IMR-90 (cell line): ENCODE results near the gene CALN1. TPM values are rescaled to one million over a fixed set of nuclear protein-coding genes. Genes with fewer than 3 reads are reported as not detected.

Experiments
- ATAC-seq: fragments of 200-7000 bp; cut with Tn5 transposase; 2 replicates; pipeline ENCODE4 v1.9.1; 2020; ENCODE audit warnings: low read depth, mild to moderate bottlenecking, moderate library complexity
- BruUV-seq: library from RNA; stranded (reverse); fragments of 400-500 nt; replicated peaks from 2 replicates; lab custom pipeline; 2021; lab: Mats Ljungman, UMichigan
- CTCF ChIA-PET: fragments of 300-600 bp; formaldehyde crosslinking; extraction: SDS; loops from one replicate; lab custom pipeline; 2021; ENCODE audit warnings: antibody characterized with exemption; lab: Yijun Ruan, JAX
- POLR2A ChIA-PET: fragments of 300-600 bp; sonication (Branson Sonifier 250); formaldehyde crosslinking; loops from one replicate; lab custom pipeline; 2022; ENCODE audit warnings: antibody characterized with exemption; ENCODE audit not compliant: unreplicated experiment; lab: Charles Lee
- DNase-seq: peaks from one replicate; pipeline ENCODE4 v3.0.0; 2013
- H2AFZ ChIP-seq: replicated peaks from 2 replicates; pipeline ENCODE3; 2013; ENCODE audit warnings: low read length, mild to moderate bottlenecking; ENCODE audit not compliant: poor library complexity
- H2AK5ac ChIP-seq: 2 replicates; pipeline ENCODE4 v1.6.1; 2013; ENCODE audit warnings: low read depth, low read length, inconsistent platforms
- H2AK9ac ChIP-seq: replicated peaks from 2 replicates; pipeline ENCODE3; 2013; ENCODE audit warnings: mild to moderate bottlenecking, low read depth, low read length, moderate library complexity; ENCODE audit not compliant: poor library complexity
- H2BK120ac ChIP-seq: 2 replicates; pipeline ENCODE4 v1.6.1; 2013; ENCODE audit warnings: low read depth, low read length, inconsistent platforms
- H2BK15ac ChIP-seq: 3 replicates; pipeline ENCODE4 v1.6.1; 2013; ENCODE audit warnings: low read depth, low read length, inconsistent platforms
- H2BK20ac ChIP-seq: 2 replicates; pipeline ENCODE4 v1.6.1; 2013; ENCODE audit warnings: low read depth, mild to moderate bottlenecking, inconsistent platforms, low read length, moderate library complexity
- H2BK5ac ChIP-seq: 2 replicates; pipeline ENCODE4 v1.6.1; 2013; ENCODE audit warnings: mild to moderate bottlenecking, low read depth, low read length, inconsistent platforms; ENCODE audit not compliant: poor library complexity, severe bottlenecking
- H3K14ac ChIP-seq: replicated peaks from 2 replicates; pipeline ENCODE4 v1.6.1; 2013; ENCODE audit warnings: low read depth, low read length, inconsistent platforms
- H3K18ac ChIP-seq: 2 replicates; pipeline ENCODE4 v1.6.1; 2013; ENCODE audit warnings: low read depth, low read length, control low read depth
- H3K23ac ChIP-seq: 2 replicates; pipeline ENCODE4 v1.6.1; 2013; ENCODE audit warnings: low read depth, low read length, inconsistent platforms
- H3K27ac ChIP-seq: 2 replicates; pipeline ENCODE4 v1.5.1; 2013; ENCODE audit warnings: mild to moderate bottlenecking, control low read depth, low read length; ENCODE audit not compliant: insufficient read depth
- H3K27me3 ChIP-seq: 2 replicates; pipeline ENCODE4 v1.6.1; 2013; ENCODE audit warnings: low read length; ENCODE audit not compliant: control insufficient read depth, insufficient read depth
- H3K36me3 ChIP-seq: 2 replicates; pipeline ENCODE4 v1.6.1; 2013; ENCODE audit warnings: low read length, mixed read lengths; ENCODE audit not compliant: control insufficient read depth, insufficient read depth
- H3K4ac ChIP-seq: 2 replicates; pipeline ENCODE4 v1.6.1; 2013; ENCODE audit warnings: low read depth, low read length, inconsistent platforms
- H3K4me1 ChIP-seq: 2 replicates; pipeline ENCODE4 v1.6.1; 2013; ENCODE audit warnings: low read length, mixed read lengths; ENCODE audit not compliant: control insufficient read depth, insufficient read depth
- H3K4me2 ChIP-seq: 2 replicates; pipeline ENCODE4 v1.6.1; 2013; ENCODE audit warnings: low read depth, mild to moderate bottlenecking, control low read depth, low read length, moderate library complexity
- H3K4me3 ChIP-seq: 2 replicates; pipeline ENCODE4 v1.5.1; 2013; ENCODE audit warnings: low read depth, mild to moderate bottlenecking, control low read depth, low read length, moderate library complexity; ENCODE audit not compliant: insufficient read depth
- H3K56ac ChIP-seq: 2 replicates; pipeline ENCODE4 v1.6.1; 2013; ENCODE audit warnings: low read length, inconsistent platforms; ENCODE audit not compliant: insufficient read depth; ENCODE audit errors: extremely low read depth
- H3K79me1 ChIP-seq, 2 experiments: 2 replicates each; pipeline ENCODE4 v1.6.1; 2013; ENCODE audit warnings: low read length in 2 of 2, inconsistent platforms in 1 of 2, low read depth in 1 of 2
- H3K9ac ChIP-seq: 2 replicates; pipeline ENCODE4 v1.6.1; 2013; ENCODE audit warnings: low read depth, low read length, control low read depth
- H3K9me1 ChIP-seq: 2 replicates; pipeline ENCODE4 v1.6.1; 2013; ENCODE audit warnings: low read length, inconsistent platforms; ENCODE audit not compliant: insufficient read depth
- H3K9me3 ChIP-seq: 2 replicates; pipeline ENCODE4 v1.6.1; 2013; ENCODE audit warnings: low read length; ENCODE audit not compliant: control insufficient read depth, insufficient read depth
- H4K20me1 ChIP-seq: 2 replicates; pipeline ENCODE4 v1.6.1; 2013; ENCODE audit warnings: low read length, inconsistent platforms; ENCODE audit not compliant: insufficient read depth
- H4K5ac ChIP-seq: 2 replicates; pipeline ENCODE4 v1.6.1; 2013; ENCODE audit warnings: mild to moderate bottlenecking, low read depth, low read length, control low read depth
- H4K8ac ChIP-seq, 2 experiments: 2 replicates each; pipeline ENCODE4 v1.6.1; 2013; ENCODE audit warnings: low read depth in 2 of 2, low read length in 2 of 2, control low read depth in 1 of 2, inconsistent platforms in 1 of 2
- H4K91ac ChIP-seq: 2 replicates; pipeline ENCODE4 v1.6.1; 2013; ENCODE audit warnings: low read depth, low read length, inconsistent platforms; ENCODE audit not compliant: insufficient read depth
- CEBPB ChIP-seq: IDR thresholded peaks from 2 replicates; pipeline ENCODE4 v1.6.1; 2012; ENCODE audit warnings: low read depth, low read length, improper control_type of control experiment
- CHD1 ChIP-seq: IDR thresholded peaks from 2 replicates; pipeline ENCODE4 v1.6.1; 2012; ENCODE audit warnings: low read depth, low read length, improper control_type of control experiment
- FOS ChIP-seq: fragments of 150-350 bp; IDR thresholded peaks from 2 replicates; pipeline ENCODE4 v1.6.1; 2016; ENCODE audit warnings: low read depth, low read length
- NFE2L2 ChIP-seq: fragments of 150-350 bp; IDR thresholded peaks from 2 replicates; pipeline ENCODE4 v1.6.1; 2016; ENCODE audit warnings: low read depth, mild to moderate bottlenecking, low read length
- POLR2A ChIP-seq: IDR thresholded peaks from 2 replicates; pipeline ENCODE4 v1.6.1; 2012; ENCODE audit warnings: mild to moderate bottlenecking, low read depth, low read length
- RAD21 ChIP-seq: IDR thresholded peaks from 2 replicates; pipeline ENCODE4 v1.6.1; 2012; ENCODE audit warnings: low read length, improper control_type of control experiment
- RCOR1 ChIP-seq: IDR thresholded peaks from 2 replicates; pipeline ENCODE4 v1.6.1; 2012; ENCODE audit warnings: mild to moderate bottlenecking, low read length, improper control_type of control experiment; ENCODE audit not compliant: insufficient replicate concordance
- USF2 ChIP-seq: fragments of 150-350 bp; IDR thresholded peaks from 2 replicates; pipeline ENCODE4 v1.6.1; 2017; ENCODE audit warnings: mild to moderate bottlenecking, antibody characterized with exemption, low read length, low read depth
- WGBS, 2 experiments: methylation state at CpG; one replicate each; pipeline versions ENCODE4 v1.1.5 to v1.1.7; 2013; ENCODE audit warnings: missing lambda C conversion rate in 2 of 2; ENCODE audit not compliant: insufficient read length in 1 of 2; ENCODE audit errors: extremely low coverage in 2 of 2; 5-methylcytosine and 5-hydroxymethylcytosine counted together
- dilution Hi-C: fragments of 300-500 bp; cut with HindIII; formaldehyde crosslinking; loops from one replicate; pipeline ENCODE4 v1.14.3; 2018; ENCODE audit warnings: low sequenced_read_pairs; ENCODE audit not compliant: unreplicated experiment
- in situ Hi-C: fragments of 300-500 bp; cut with MboI; formaldehyde crosslinking; loops from 3 replicates; pipeline ENCODE4 v1.14.3; 2019; ENCODE audit warnings: low sequenced_read_pairs, inconsistent platforms, mixed read lengths
- intact Hi-C: fragments of 100-400 bp; cut with micrococcal nuclease; formaldehyde crosslinking; loops from 2 replicates; pipeline ENCODE4 v1.10.0; 2022
- polyA plus RNA-seq, 3 experiments: library from polyadenylated mRNA; depleted of rRNA; stranded (reverse); fragments of >200 nt; gene quantifications; 2 replicates each; pipeline ENCODE4 v1.2.3, GENCODE V29; 2012; ENCODE audit warnings: low replicate concordance in 1 of 3
- total RNA-seq: library from RNA; depleted of rRNA; stranded (reverse); fragments of >200 nt; gene quantifications from 2 replicates; pipeline ENCODE4 v1.2.3, GENCODE V29; 2012

The CALN1 gene
- total and polyA plus RNA-seq, 2 of the 4 experiments (the other 2 are of a cell fraction): not detected

- Histone ChIP-seq H3K9ac (no peak overlapping the region), H2AK5ac (no peak overlapping the region), H2BK120ac (no peak overlapping the region), H3K4me1 (no peaks in the 10 kb centered on the region), H3K14ac (no peak overlapping the region), H3K4me3 (no peak overlapping the region), H3K9me1 (no peaks in the 10 kb centered on the region), H2BK20ac (no peak overlapping the region), H3K56ac (no peak overlapping the region), H4K91ac (no peak overlapping the region), H3K4me2 (no peak overlapping the region), H3K36me3 (no peaks in the 10 kb centered on the region), H3K23ac (no peak overlapping the region), H4K20me1 (no peaks in the 10 kb centered on the region), H2BK15ac (no peak overlapping the region), H4K5ac (no peak overlapping the region), H3K18ac (no peak overlapping the region), H3K27ac (no peak overlapping the region), H2AK9ac (no peak overlapping the region), H3K4ac (no peak overlapping the region), H3K9me3 (peaks cover 27% of the 10 kb centered on the region), H3K79me1 (no peaks in the 10 kb centered on the region), H4K8ac (no peak overlapping the region), H2BK5ac (no peak overlapping the region), H3K27me3 (no peaks in the 10 kb centered on the region), H2AFZ (no peak overlapping the region)
- no peak for DNase-seq
- in situ Hi-C loops: no loop called here
- no peak for TF ChIP-seq CEBPB
- TF ChIP-seq RCOR1: no peak
- TF ChIP-seq USF2: no peak
- TF ChIP-seq FOS: no peak
- TF ChIP-seq POLR2A: no peak
- no peak for TF ChIP-seq RAD21
- no peak for TF ChIP-seq CHD1
- TF ChIP-seq NFE2L2: no peak
- ATAC-seq: no peak
- ChIA-PET POLR2A (no interaction called here), CTCF (no interaction called here)
- BruUV-seq: no TSS peak
- intact Hi-C loops: no loop called here
- dilution Hi-C loops: no loop called here
- no CpG with 5 or more reads among the region's 5 CpGs for WGBS, 2 experiments
These were observed 626.9 kb downstream of the CALN1 start for GRCh38 chr7:71785216-71785615.
